ENCODE results near the gene UBE2E1.

- no peak for TF ChIP-seq EZH2 (IDR thresholded peaks at IDR 0.05)
- no peak for TF ChIP-seq POLR2AphosphoS5 (IDR thresholded peaks at IDR 0.05; ENCODE audit: borderline replicate concordance, low read depth, low read length)
- TF ChIP-seq FOXP2 (optimal IDR thresholded peaks at IDR 0.05; ENCODE audit: control extremely low read depth, extremely low read length, insufficient read depth): no peak
Observed at GRCh38 chr3:23888617-23889228, 83.0 kb downstream of the UBE2E1 start.
